HG03280 (cell line): ENCODE measurements around the gene PBX3.
"Not testable (repeated sequence)": the region's sequence is repeated elsewhere in the genome, so short reads cannot be mapped to it uniquely, and the experiment has no call there.

Source experiments
- ATAC-seq: cut with Tn5 transposase; IDR thresholded peaks from one replicate; pipeline ENCODE4 v1.9.1; 2021; ENCODE audit warnings: mild to moderate bottlenecking, moderate library complexity; ENCODE audit not compliant: unreplicated experiment

The PBX3 gene

GRCh38 chr9:125774106-125774505 is 26.9 kb downstream of the PBX3 start:
- no peak for ATAC-seq

GRCh38 chr9:125776789-125777188 is 29.6 kb downstream of the PBX3 start:
- ATAC-seq: not testable (repeated sequence)

DNA sequence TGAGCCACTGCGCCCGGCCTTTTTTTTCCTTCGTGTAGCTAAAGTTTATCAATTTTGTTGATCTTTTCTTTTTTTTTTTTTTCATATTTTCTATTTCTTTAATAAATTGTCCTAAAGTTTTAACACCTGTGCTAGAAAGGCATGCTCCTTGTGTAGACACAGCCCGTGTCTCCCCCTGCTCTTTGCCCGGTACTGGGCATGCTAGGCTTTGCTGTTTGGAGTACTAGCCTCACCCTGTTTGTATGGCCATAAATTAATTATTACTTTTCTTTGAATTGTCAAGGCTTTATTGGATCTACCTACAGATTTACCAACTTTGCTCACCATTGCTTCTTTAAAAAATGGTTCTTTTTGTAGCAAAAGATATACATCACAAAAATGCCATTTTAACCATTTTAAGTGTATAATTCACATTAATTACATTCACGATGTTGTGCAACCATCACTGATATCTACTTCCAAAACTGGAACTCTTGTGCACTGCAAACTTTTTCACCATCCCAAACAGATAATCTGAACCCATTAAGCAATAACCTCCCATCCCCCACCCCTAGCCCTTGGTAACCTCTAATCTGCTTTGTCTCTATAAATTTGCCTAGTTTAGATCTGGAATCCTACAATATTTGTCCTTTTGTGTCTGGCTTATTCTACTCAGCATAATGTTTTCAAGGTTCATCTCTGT is 31.5 kb downstream of the PBX3 start:
- not testable (repeated sequence) for ATAC-seq

DNA sequence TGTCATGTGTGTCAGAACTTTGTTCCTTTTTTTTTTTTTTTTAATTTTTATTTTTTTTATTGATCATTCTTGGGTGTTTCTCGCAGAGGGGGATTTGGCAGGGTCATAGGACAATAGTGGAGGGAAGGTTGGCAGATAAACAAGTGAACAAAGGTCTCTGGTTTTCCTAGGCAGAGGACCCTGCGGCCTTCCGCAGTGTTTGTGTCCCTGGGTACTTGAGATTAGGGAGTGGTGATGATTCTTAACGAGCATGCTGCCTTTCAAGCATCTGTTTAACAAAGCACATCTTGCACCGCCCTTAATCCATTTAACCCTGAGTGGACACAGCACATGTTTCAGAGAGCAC is 32.0 kb downstream of the PBX3 start:
- not testable (repeated sequence) for ATAC-seq

DNA sequence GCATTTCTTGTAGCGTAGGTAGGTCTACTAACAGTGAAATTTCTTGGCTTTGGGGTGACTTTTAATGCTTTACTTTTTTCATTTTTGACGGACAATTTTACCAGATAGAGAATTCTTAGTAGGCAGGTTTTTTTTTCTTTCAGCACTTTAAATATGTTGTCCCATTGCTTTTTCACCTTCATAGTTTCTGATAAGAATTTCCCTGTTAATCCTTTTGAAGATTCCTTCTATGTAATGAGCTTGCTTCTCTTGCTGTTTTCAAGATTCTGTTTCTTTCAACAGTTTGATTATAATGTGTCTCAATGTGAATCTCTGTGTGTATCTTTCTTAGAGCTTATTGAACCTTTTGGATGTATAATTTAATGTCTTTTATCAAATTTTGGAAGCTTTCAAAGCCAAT is 35.5 kb downstream of the PBX3 start:
- no peak for ATAC-seq

DNA sequence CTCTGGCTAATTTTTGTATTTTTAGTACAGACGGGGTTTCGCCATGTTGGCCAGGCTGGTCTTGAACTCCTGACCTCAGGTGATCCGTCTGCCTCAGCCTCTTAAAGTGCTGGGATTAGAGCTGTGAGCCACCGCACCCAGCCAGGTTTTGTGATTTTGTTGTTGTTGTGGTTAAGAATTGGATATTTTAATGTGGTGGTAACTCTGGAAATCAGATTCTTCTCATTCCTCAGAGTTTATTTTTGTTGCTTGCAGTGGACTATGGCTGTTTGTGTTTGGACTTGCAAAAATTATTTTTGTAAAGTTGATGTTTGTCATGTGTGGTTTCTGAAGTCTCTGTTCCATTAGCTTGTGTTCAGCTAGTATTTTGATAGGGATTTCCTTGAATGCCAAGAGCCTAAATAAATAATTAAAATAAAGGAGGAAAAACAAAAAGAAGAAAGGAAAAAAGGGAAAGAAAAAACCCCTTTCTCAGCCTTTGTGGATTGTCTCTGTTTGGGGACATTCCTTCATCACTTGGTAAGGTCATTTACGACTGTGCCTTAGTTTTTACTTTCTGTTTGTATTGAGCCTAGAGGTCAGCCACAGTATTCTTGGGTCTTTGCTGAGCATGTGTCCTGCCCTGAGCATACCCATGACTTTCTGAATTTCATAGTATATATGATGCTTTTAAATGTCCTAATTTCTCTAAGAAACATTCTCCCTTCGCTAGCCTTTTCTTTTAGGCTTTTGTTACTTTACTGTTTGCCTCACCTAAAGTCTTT is 37.3 kb downstream of the PBX3 start:
- no peak for ATAC-seq

- ATAC-seq: no peak
These were observed 38.1 kb downstream of the PBX3 start for GRCh38 chr9:125785248-125785751.

DNA sequence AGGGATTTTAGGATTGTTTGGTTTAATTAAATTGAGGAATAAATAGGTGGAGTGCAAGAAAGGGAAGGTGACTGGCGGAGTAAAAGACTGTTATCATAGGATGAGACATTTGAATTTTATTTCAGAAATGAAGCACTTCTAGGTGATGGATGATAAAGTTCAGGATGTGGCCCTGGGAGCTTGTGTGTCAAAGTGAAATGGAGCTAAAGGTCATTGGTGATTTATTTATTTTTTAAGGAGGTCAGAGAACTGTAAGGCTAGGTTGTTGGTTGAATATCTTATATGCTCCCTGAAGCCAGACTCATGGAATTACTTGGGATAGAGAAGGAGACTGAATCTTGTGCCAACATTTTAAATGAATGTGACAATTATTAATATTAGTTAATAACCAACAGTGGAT is 40.5 kb downstream of the PBX3 start:
- ATAC-seq: no peak

GRCh38 chr9:125789196-125789595 is 42.0 kb downstream of the PBX3 start:
- ATAC-seq: no peak

DNA sequence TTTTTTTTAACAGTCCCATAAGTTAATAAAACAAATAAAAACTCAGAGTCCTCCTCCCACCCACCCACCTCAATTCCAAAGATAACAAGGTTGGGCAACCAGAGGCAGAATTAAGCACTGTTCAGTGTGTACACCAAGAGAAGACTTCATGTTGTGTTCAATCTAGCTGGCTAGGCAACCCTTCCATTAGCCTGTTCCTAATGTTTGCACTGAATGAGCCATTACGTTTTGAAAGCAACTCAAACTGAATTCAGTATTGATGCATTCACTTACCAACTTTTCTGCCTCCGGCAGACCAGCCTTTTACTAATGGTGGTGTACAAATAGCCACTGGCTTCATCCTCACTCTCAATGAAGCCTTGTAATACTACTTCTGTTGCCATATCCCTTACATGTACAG is 47.5 kb downstream of the PBX3 start:
- ATAC-seq: no peak

- no peak for ATAC-seq
These were observed 48.9 kb downstream of the PBX3 start for GRCh38 chr9:125795970-125796596.

GRCh38 chr9:125797930-125798329 is 50.8 kb downstream of the PBX3 start:
- no peak for ATAC-seq

DNA sequence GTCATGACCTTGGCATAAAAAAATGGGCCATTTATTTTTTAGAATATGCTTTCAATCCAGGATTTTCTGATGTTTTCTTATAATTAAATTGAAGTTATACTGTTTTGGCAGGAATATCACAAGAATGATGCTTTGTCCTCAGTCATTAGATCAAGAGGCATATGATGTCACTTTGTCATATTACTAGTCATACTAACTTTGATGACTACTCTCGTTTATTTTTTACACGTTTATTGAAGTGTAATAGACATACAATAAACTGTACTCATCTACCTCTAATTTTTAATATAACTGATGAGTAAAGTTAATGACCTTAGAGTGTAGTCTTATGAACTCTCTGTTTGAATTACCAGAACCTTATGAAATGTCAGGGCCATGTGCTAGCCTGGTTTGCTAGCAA is 56.4 kb downstream of the PBX3 start:
- ATAC-seq: no peak

- no peak for ATAC-seq
These were observed 57.9 kb downstream of the PBX3 start for GRCh38 chr9:125805057-125805456.

GRCh38 chr9:125805586-125805985 is 58.4 kb downstream of the PBX3 start:
- no peak for ATAC-seq

DNA sequence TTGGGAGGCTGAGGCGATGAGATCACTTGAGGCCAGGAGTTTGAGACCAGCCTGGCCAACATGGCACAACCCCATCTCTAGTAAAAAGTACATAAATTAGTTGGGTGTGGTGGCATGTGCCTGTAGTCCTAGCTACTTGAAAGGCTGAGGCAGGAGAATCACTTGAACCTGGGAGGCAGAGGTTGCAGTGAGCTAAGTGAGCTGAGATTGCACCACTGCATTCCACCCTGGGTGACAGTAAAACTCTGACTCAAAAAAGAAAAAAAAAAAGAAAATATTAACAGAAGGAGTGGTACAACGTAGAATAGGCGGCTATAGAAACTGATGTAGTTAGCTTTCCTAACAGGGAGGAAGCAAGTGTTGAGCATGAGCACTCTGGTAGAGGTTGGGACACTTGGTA is 59.9 kb downstream of the PBX3 start:
- no peak for ATAC-seq

DNA sequence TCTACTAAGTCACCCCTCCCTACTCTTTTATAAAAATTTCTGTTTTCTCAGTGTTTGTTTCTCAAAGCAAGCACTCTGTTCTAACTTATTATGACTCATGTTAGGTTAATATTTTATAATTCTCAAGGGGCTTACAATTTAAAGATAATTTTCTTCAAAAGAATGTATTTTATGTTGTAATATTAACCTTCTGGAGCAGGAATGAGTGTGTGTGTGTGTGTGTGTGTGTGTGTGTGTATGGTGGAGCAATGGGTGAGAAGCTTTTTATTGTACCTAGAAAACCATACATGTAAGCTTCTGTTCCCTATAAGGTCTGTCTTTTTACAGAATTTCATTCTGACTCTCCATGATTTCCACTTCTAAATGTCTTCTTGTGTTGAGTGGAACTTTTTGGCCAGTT is 63.0 kb downstream of the PBX3 start:
- no peak for ATAC-seq

DNA sequence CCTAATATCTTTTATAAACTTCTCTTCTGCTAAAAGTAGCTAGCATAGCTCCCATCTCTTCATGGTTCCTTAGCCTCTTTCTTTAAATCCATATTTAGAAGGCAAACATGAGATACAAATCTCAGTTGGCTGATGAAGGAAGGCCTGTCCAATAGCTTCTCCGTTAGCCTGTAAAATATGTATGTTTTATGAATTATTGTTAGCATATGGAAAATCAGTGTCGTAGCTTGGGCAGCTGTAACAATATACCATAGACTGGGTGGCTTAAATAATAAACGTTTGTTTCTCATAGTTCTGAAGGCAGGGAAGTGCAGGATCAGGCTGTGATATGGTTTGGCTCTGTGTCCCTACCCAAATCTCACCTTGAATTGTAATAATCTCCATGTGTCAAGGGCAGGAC is 63.8 kb downstream of the PBX3 start:
- ATAC-seq: no peak

GRCh38 chr9:125812403-125812802 is 65.2 kb downstream of the PBX3 start:
- no peak for ATAC-seq

GRCh38 chr9:125815568-125815967 is 68.4 kb downstream of the PBX3 start:
- no peak for ATAC-seq

DNA sequence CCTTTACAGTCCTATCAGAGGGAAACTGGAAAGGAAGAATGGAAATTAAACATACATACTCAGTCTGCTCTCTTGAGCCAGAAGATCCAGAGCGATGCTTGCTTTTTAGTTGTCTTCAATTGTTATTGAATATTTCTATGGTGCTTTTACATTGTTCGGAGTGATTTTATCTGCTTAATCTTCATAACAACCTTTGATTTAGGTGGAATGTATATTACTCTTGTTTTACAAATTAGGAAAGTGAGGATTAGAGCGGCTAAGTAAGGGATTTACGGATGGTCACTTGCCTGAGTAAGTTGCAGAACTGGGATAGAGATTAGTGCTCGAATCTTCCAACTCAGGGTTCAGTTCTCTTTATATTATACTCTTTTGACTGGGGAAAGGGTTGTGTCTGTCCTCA is 69.1 kb downstream of the PBX3 start:
- ATAC-seq: no peak
